Lower lobe of right lung (tissue), 2 donors: ENCODE measurements around the gene DIP2B. TPM values are rescaled to one million over a fixed set of nuclear protein-coding genes. Genes with fewer than 3 reads are reported as not detected.

Experiments used
- ATAC-seq, 2 donors: fragments of 200-7000 bp; cut with Tn5 transposase; one replicate each; pipeline ENCODE4 v1.9.1; 2020 to 2022; ENCODE audit warnings: mild to moderate bottlenecking in 2 of 2, moderate library complexity in 2 of 2
- DNase-seq: peaks from one replicate; pipeline ENCODE4 v3.0.0-alpha.2; 2020
- H3K27ac ChIP-seq: fragments of 200-600 bp; one replicate; pipeline ENCODE4 v1.8.0; 2022
- H3K27me3 ChIP-seq: fragments of 200-600 bp; one replicate; pipeline ENCODE4 v1.8.0; 2022; ENCODE audit warnings: low read depth
- H3K36me3 ChIP-seq: fragments of 200-600 bp; one replicate; pipeline ENCODE4 v1.8.0; 2022; ENCODE audit warnings: mild to moderate bottlenecking
- H3K4me1 ChIP-seq: fragments of 200-600 bp; one replicate; pipeline ENCODE4 v1.8.0; 2022
- H3K4me3 ChIP-seq: fragments of 200-600 bp; one replicate; pipeline ENCODE4 v1.8.0; 2022; ENCODE audit warnings: mild to moderate bottlenecking
- H3K9me3 ChIP-seq: fragments of 200-600 bp; one replicate; pipeline ENCODE4 v1.8.0; 2022
- intact Hi-C: fragments of 100-400 bp; cut with DNase I; formaldehyde crosslinking; loops from one replicate; pipeline ENCODE4 v1.11.0; 2022
- total RNA-seq: library from RNA; stranded (reverse); fragmentation: NEBNext Ultra II Directional; extraction: Animal tissue kit (Norgen Biotek cat#: 25700); gene quantifications from one replicate; pipeline ENCODE4 v1.2.1, GENCODE V29; 2021
- TF ChIP-seq, protein P1 (sequence below): fragments of 200-600 bp; IDR thresholded peaks from one replicate; pipeline ENCODE4 v1.8.0; 2022; ENCODE audit warnings: antibody characterized with exemption, mild to moderate bottlenecking
- donor health status: DM: no; HTN: yes; CAD: no; lungs with severe emphysema.

The DIP2B gene
- total RNA-seq, 1 donor from 2014 or later: 32.8 TPM

DNA sequence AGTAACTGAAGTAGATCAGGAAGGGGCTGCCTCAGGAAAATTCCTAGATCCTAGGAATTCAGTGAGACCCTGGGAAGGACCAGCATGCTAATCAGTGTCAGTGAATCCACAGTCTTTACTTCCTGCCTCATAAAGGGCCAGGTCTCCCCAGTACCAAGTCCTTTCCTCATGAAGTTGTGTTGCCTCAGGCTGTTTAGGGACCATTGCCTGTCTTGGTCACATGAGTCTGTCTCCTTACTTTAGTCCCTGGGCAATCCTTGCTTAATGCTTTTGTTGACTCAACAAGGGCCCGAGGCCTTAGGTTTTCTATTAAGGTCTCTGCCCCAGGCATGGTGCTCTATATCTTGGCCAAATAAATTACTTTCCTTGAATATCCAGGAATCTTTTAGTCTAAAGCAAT, 243.0 kb downstream of the DIP2B start:
- Histone ChIP-seq H3K36me3 (peaks cover 63% of the 10 kb centered on the region), H3K4me1 (no peaks in the 10 kb centered on the region), H3K4me3 (no peak overlapping the region), H3K27me3 (no peaks in the 10 kb centered on the region), H3K9me3 (no peaks in the 10 kb centered on the region), H3K27ac (no peak overlapping the region)
- intact Hi-C loops: no loop called here
- TF ChIP-seq, protein P1, sequence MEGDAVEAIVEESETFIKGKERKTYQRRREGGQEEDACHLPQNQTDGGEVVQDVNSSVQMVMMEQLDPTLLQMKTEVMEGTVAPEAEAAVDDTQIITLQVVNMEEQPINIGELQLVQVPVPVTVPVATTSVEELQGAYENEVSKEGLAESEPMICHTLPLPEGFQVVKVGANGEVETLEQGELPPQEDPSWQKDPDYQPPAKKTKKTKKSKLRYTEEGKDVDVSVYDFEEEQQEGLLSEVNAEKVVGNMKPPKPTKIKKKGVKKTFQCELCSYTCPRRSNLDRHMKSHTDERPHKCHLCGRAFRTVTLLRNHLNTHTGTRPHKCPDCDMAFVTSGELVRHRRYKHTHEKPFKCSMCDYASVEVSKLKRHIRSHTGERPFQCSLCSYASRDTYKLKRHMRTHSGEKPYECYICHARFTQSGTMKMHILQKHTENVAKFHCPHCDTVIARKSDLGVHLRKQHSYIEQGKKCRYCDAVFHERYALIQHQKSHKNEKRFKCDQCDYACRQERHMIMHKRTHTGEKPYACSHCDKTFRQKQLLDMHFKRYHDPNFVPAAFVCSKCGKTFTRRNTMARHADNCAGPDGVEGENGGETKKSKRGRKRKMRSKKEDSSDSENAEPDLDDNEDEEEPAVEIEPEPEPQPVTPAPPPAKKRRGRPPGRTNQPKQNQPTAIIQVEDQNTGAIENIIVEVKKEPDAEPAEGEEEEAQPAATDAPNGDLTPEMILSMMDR: no peak
- ATAC-seq: no peak
- DNase-seq: no peak

DNA sequence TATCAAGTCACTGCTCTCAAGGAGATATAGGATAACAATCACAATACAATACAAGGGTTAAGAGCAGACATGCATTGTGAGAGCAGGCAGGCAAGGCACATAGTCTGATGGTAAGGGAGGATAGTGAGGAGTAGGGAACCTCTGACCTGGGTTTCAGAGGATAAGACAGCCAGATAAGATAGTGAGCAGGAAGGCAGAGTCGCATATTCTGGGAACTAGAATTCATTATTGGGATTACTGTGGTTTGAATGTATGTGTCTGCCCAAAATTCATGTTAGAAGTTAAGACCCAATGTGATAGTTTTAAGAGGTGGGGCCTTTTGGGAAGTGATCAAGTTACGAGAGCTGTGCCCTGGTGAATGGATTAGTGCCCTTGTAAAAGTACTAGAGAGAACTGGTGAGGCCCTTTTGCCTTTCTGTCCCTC, 244.7 kb downstream of the DIP2B start:
- Histone ChIP-seq H3K27me3 (no peaks in the 10 kb centered on the region), H3K4me3 (no peak overlapping the region), H3K36me3 (peaks cover 47% of the 10 kb centered on the region), H3K4me1 (no peaks in the 10 kb centered on the region), H3K9me3 (no peaks in the 10 kb centered on the region), H3K27ac (no peak overlapping the region)
- ATAC-seq (no peak), DNase-seq (no peak)
- TF ChIP-seq, protein P1: no peak
- intact Hi-C loops: no loop called here

DNA sequence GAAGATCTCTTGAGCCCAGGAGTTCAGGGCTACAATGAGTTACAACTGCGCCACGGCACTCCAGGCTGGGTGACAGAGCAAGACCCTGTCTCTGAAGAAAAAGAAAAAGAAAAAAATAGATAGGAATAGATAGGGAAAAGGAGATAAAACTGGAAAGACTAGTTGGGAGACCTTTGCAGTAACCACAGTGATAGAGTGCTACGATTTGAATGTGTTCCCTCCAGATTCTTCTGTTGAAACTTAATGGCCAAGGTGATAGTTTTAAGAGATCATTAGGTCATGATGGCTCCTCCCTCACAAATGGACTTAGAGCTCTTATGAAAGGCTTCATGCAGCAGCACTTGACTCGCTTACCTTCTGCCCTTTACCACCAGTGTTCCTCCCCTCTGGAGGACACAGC, 245.6 kb downstream of the DIP2B start:
- Histone ChIP-seq H3K4me3 (no peak overlapping the region), H3K36me3 (peaks cover 38% of the 10 kb centered on the region), H3K27ac (no peak overlapping the region), H3K27me3 (no peaks in the 10 kb centered on the region), H3K4me1 (no peaks in the 10 kb centered on the region), H3K9me3 (no peaks in the 10 kb centered on the region)
- DNase-seq (no peak), ATAC-seq (no peak)
- intact Hi-C loops: no loop called here
- TF ChIP-seq, protein P1: no peak

DNA sequence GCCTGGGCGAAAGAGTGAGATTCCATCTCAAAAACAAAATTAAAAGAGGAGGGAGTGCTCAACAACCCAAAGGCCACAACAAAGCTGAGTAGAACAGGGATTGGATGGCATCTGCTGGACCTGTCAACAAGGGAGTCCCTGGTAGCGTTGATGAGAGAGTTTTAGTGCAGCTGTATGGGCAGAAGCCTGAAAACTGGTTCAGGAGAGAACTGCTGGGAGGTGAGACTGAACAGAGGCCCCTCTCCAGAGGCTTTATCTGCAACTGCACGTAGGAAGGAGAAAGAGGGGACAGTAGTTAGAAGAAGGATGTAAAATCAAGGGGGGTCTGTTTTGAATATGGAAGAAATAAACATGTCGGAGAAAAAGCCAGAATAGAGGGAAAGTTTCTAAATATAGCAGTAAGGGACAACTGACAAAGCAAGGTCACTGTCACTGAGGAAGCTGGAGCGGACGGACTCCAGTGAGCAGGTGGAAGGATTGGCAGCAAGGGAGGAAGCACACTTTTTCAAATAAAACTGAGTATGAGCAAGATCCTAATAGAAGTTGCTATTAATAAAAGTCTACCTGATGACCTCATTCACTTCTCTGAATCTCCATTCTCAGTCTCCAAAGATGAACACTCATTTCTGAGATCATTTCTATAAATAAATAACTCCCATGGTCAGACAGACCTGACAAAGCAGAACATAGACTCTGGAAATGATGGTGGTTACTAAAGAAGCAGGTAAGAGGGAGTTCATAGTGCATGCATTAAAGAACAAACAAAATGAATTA, 247.3 kb downstream of the DIP2B start:
- TF ChIP-seq, protein P1: no peak
- H3K36me3 ChIP-seq: peaks cover 20% of the 10 kb centered on the region
- no peaks in the 10 kb centered on the region for H3K4me1 ChIP-seq
- intact Hi-C loops: no loop called here
- H3K27ac ChIP-seq: no peak overlapping the region
- no peak for ATAC-seq
- H3K9me3 ChIP-seq: no peaks in the 10 kb centered on the region
- no peaks in the 10 kb centered on the region for H3K27me3 ChIP-seq
- no peak overlapping the region for H3K4me3 ChIP-seq
- no peak for DNase-seq

DNA sequence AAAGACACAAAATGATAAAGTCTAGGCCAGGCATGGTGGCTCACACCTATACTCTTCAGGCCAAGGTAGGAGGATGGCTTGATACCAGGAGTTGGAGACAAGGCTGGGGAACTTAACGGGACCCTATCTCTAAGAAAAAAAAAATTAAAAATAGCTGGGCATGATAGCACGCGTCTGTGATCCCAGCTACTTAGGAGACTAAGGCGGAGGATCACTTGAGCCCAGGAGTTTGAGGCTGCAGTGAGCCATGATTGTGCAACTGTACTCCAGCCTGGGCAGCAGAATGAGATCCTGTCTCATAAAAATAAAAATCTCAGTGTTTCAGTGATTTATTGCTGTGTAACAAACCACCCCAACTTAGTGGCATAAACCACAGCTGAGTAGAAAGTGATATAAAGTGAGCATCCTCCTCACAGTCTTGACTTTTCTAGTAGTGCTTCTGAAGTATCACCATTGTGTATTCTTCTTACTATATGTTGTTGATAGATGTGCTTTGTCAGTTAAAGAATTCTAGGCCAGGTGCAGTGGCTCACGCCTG, 248.5 kb downstream of the DIP2B start:
- no peak for ATAC-seq
- Histone ChIP-seq H3K27ac (no peak overlapping the region), H3K36me3 (peaks cover 9% of the 10 kb centered on the region), H3K4me3 (no peak overlapping the region), H3K4me1 (no peaks in the 10 kb centered on the region), H3K9me3 (no peaks in the 10 kb centered on the region), H3K27me3 (no peaks in the 10 kb centered on the region)
- intact Hi-C loops: no loop called here
- DNase-seq: no peak
- TF ChIP-seq, protein P1: no peak
